22Rv1 (cell line): ENCODE results near the gene CPNE9.

Experiments used
- CTCF ChIP-seq: fragments of 450-650 bp; IDR thresholded peaks from 2 replicates; pipeline ENCODE4 v1.5.1; 2017; ENCODE audit warnings: mild to moderate bottlenecking
- ZFX ChIP-seq: fragments of 450-650 bp; IDR thresholded peaks from 2 replicates; pipeline ENCODE4 v1.6.1; 2017; ENCODE audit warnings: antibody characterized with exemption, borderline replicate concordance

- TF ChIP-seq CTCF (no peak), ZFX (no peak)
Measured at GRCh38 chr3:9700536-9700935, 3.1 kb upstream of the CPNE9 start.
